Dermis blood vessel endothelial cell (primary cell): ENCODE measurements around the gene CYP2A7. TPM values are rescaled to one million over a fixed set of nuclear protein-coding genes. Genes with fewer than 3 reads are reported as not detected.
"Not testable (repeated sequence)": the region's sequence is repeated elsewhere in the genome, so short reads cannot be mapped to it uniquely, and the experiment has no call there.

ENCODE experiments used
- DNase-seq: peaks from one replicate; pipeline ENCODE4 v3.0.0; 2010
- total RNA-seq: library from RNA; depleted of rRNA; stranded (reverse); fragments of >200 nt; gene quantifications from 2 replicates; pipeline ENCODE4 v1.2.3, GENCODE V29; 2014

The CYP2A7 gene
- total RNA-seq, 1 donor from 2014 or later, result not detected

- not testable (repeated sequence) for DNase-seq
These were observed 40.0 kb downstream of the CYP2A7 start for GRCh38 chr19:40842012-40842411.

GRCh38 chr19:40838477-40838876 lies 43.6 kb downstream of the CYP2A7 start:
- not testable (repeated sequence) for DNase-seq

GRCh38 chr19:40836754-40837429 lies 45.1 kb downstream of the CYP2A7 start:
- no peak for DNase-seq

GRCh38 chr19:40833728-40834533 lies 48.1 kb downstream of the CYP2A7 start:
- not testable (repeated sequence) for DNase-seq

GRCh38 chr19:40832431-40832790 lies 49.6 kb downstream of the CYP2A7 start:
- DNase-seq, result not testable (repeated sequence)

GRCh38 chr19:40831502-40832430 lies 50.3 kb downstream of the CYP2A7 start:
- no peak for DNase-seq

- DNase-seq, result not testable (repeated sequence)
These were observed 51.3 kb downstream of the CYP2A7 start for GRCh38 chr19:40830741-40831140.

- DNase-seq, result no peak
These were observed 52.8 kb downstream of the CYP2A7 start for GRCh38 chr19:40829205-40829604.

- DNase-seq, result no peak
These were observed 54.4 kb downstream of the CYP2A7 start for GRCh38 chr19:40827386-40828247.

GRCh38 chr19:40826699-40827385 lies 55.2 kb downstream of the CYP2A7 start:
- DNase-seq, result not testable (repeated sequence)

GRCh38 chr19:40826312-40826698 lies 55.7 kb downstream of the CYP2A7 start:
- DNase-seq, result not testable (repeated sequence)

- not testable (repeated sequence) for DNase-seq
These were observed 56.5 kb downstream of the CYP2A7 start for GRCh38 chr19:40825460-40826095.

Other genes with a start within 250 kb of the CYP2A7 start
- gene NUMBL, start 191.6 kb downstream of the CYP2A7 start, total RNA-seq, result 27.2 and 48.0 TPM in 2 replicates
- gene COQ8B, start 165.3 kb downstream of the CYP2A7 start, total RNA-seq, result 31.8 and 38.8 TPM in 2 replicates
- gene ITPKC, start 165.1 kb downstream of the CYP2A7 start, total RNA-seq, result 30.6 and 33.4 TPM in 2 replicates
- gene ACTMAP, start 131.8 kb downstream of the CYP2A7 start, total RNA-seq, result 1.0 and 2.0 TPM in 2 replicates
- 22.1 and 45.8 TPM in 2 replicates for gene SNRPA, start 131.0 kb downstream of the CYP2A7 start, total RNA-seq
- gene MIA, start 106.7 kb downstream of the CYP2A7 start, total RNA-seq, result 0.68 TPM in 1 of 2 replicates, not detected in the other
- 15.6 and 21.3 TPM in 2 replicates for gene RAB4B, start 104.0 kb downstream of the CYP2A7 start, total RNA-seq
- gene EGLN2, start 83.0 kb downstream of the CYP2A7 start, total RNA-seq, result 159 and 197 TPM in 2 replicates
- gene CYP2A6, start 31.8 kb downstream of the CYP2A7 start, total RNA-seq, result not detected in 2 replicates
- gene CYP2B6, start 109.1 kb upstream of the CYP2A7 start, total RNA-seq, result not detected in 2 replicates
- gene CYP2A13, start 206.2 kb upstream of the CYP2A7 start, total RNA-seq, result not detected in 2 replicates
- not detected in 2 replicates for gene CYP2F1, start 232.2 kb upstream of the CYP2A7 start, total RNA-seq